HepG2 (cell line): ENCODE results near the gene ASTN2. TPM values are rescaled to one million over a fixed set of nuclear protein-coding genes. Genes with fewer than 3 reads are reported as not detected.

Source experiments
- CBX5 ChIP-seq: sonication (generic); formaldehyde crosslinking; IDR thresholded peaks from 2 replicates; pipeline ENCODE4 v1.4.0; 2020; ENCODE audit warnings: missing genetic modification reagents, borderline replicate concordance
- FOXJ3 ChIP-seq: sonication (generic); formaldehyde crosslinking; IDR thresholded peaks from 2 replicates; pipeline ENCODE4 v1.4.0; 2020; ENCODE audit warnings: missing genetic modification reagents, mild to moderate bottlenecking, borderline replicate concordance
- GTF3A ChIP-seq: sonication (generic); formaldehyde crosslinking; conservative IDR thresholded peaks from 2 replicates; pipeline ENCODE4 v1.4.0; 2020; ENCODE audit warnings: mild to moderate bottlenecking, missing genetic modification reagents
- NCOA2 ChIP-seq: sonication (generic); formaldehyde crosslinking; IDR thresholded peaks from 2 replicates; pipeline ENCODE4 v1.8.0; 2022; ENCODE audit warnings: inconsistent platforms
- NR2C2 ChIP-seq: sonication (generic); formaldehyde crosslinking; IDR thresholded peaks from 2 replicates; pipeline ENCODE4 v1.4.0; 2020; ENCODE audit warnings: missing genetic modification reagents, mild to moderate bottlenecking, moderate library complexity, borderline replicate concordance
- PAF1 ChIP-seq: IDR thresholded peaks from 2 replicates; pipeline ENCODE4 v1.6.1; 2016; ENCODE audit warnings: missing genetic modification reagents, missing compliant biosample characterization
- PITX1 ChIP-seq: sonication (generic); formaldehyde crosslinking; IDR thresholded peaks from 2 replicates; pipeline ENCODE4 v1.5.1; 2020; ENCODE audit warnings: mild to moderate bottlenecking, missing genetic modification reagents
- SP140L ChIP-seq: sonication (generic); formaldehyde crosslinking; IDR thresholded peaks from 2 replicates; pipeline ENCODE4 v1.4.0; 2020; ENCODE audit warnings: missing genetic modification reagents, borderline replicate concordance
- SPEN ChIP-seq: sonication (generic); formaldehyde crosslinking; IDR thresholded peaks from 2 replicates; pipeline ENCODE4 v1.5.1; 2020; ENCODE audit warnings: low read depth, mild to moderate bottlenecking, missing genetic modification reagents
- ZBTB2 ChIP-seq: sonication (generic); formaldehyde crosslinking; IDR thresholded peaks from 2 replicates; pipeline ENCODE4 v1.8.0; 2022; ENCODE audit warnings: low read depth, missing genetic modification reagents
- ZBTB7B ChIP-seq: sonication (generic); formaldehyde crosslinking; IDR thresholded peaks from 2 replicates; pipeline ENCODE4 v1.4.0; 2020; ENCODE audit warnings: missing genetic modification reagents
- ZC3H4 ChIP-seq: sonication (generic); formaldehyde crosslinking; IDR thresholded peaks from 2 replicates; pipeline ENCODE4 v1.4.0; 2020; ENCODE audit warnings: missing genetic modification reagents, borderline replicate concordance
- ZFX ChIP-seq: sonication (generic); formaldehyde crosslinking; IDR thresholded peaks from 2 replicates; pipeline ENCODE4 v1.4.0; 2020; ENCODE audit warnings: mild to moderate bottlenecking, low read depth, missing genetic modification reagents, moderate library complexity
- ZFY ChIP-seq: sonication (generic); formaldehyde crosslinking; IDR thresholded peaks from 2 replicates; pipeline ENCODE4 v1.4.0; 2020; ENCODE audit warnings: missing genetic modification reagents
- ZNF124 ChIP-seq: sonication (generic); formaldehyde crosslinking; IDR thresholded peaks from 2 replicates; pipeline ENCODE4 v1.4.0; 2020; ENCODE audit warnings: missing genetic modification reagents
- ZNF232 ChIP-seq: sonication (generic); formaldehyde crosslinking; IDR thresholded peaks from 2 replicates; pipeline ENCODE4 v1.4.0; 2020; ENCODE audit warnings: missing genetic modification reagents, borderline replicate concordance
- ZNF276 ChIP-seq: sonication (generic); formaldehyde crosslinking; IDR thresholded peaks from 2 replicates; pipeline ENCODE4 v1.4.0; 2020; ENCODE audit warnings: mild to moderate bottlenecking, low read depth, missing genetic modification reagents
- ZNF605 ChIP-seq: sonication (generic); formaldehyde crosslinking; IDR thresholded peaks from 2 replicates; pipeline ENCODE4 v1.8.0; 2022; ENCODE audit warnings: mild to moderate bottlenecking, missing genetic modification reagents
- ZNF770 ChIP-seq: sonication (generic); formaldehyde crosslinking; IDR thresholded peaks from 2 replicates; pipeline ENCODE4 v1.5.0; 2020; ENCODE audit warnings: mild to moderate bottlenecking, missing genetic modification reagents
- ZNF879 ChIP-seq: sonication (generic); formaldehyde crosslinking; IDR thresholded peaks from 2 replicates; pipeline ENCODE4 v1.8.1; 2023; ENCODE audit warnings: missing genetic modification reagents
- polyA plus RNA-seq, 8 experiments: library from polyadenylated mRNA; depleted of rRNA in 3 of 8; stranded (reverse) in 7 of 8; unstranded in 1 of 8; fragments of >200 nt; fragmentation: Illumina TruSeq in 4 of 8; extraction: Trizol in 4 of 8; gene quantifications; 2 replicates each; pipeline versions ENCODE4 v1.2.1 to v1.2.3, GENCODE V29; 2011 to 2016; ENCODE audit warnings: low read depth in 4 of 8, missing spikeins in 1 of 8, mixed read lengths in 1 of 8; ENCODE audit not compliant: insufficient read depth in 1 of 8
- total RNA-seq, 5 experiments: library from RNA; depleted of rRNA; stranded (reverse); fragments of >200 nt; fragmentation: Illumina TruSeq; extraction: Trizol; gene quantifications; 2 replicates each; pipeline ENCODE4 v1.2.3, GENCODE V29; 2016; ENCODE audit warnings: low read depth in 1 of 5
- TF ChIP-seq, protein P1 (sequence below): sonication (generic); formaldehyde crosslinking; IDR thresholded peaks from 2 replicates; pipeline ENCODE4 v1.5.0; 2020; ENCODE audit warnings: missing genetic modification reagents, mild to moderate bottlenecking, borderline replicate concordance
- TF ChIP-seq, protein P2 (sequence below): sonication (generic); formaldehyde crosslinking; IDR thresholded peaks from 2 replicates; pipeline ENCODE4 v1.9.0; 2021; ENCODE audit warnings: missing genetic modification reagents, borderline replicate concordance

The ASTN2 gene
- total and polyA plus RNA-seq, 2 of the 13 experiments (the other 11 are each of a cell fraction or from before 2014, with no cell fraction given) = 5.2 to 13.5 TPM

- TF ChIP-seq, protein P1, sequence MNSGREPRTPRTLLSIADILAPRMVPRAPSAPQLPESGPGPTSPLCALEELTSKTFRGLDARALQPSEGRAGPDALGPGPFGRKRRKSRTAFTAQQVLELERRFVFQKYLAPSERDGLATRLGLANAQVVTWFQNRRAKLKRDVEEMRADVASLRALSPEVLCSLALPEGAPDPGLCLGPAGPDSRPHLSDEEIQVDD (CRISPR knock-in tag) = no peak
- TF ChIP-seq PAF1 (CRISPR knock-in tag) (no peak), CBX5 (CRISPR knock-in tag) (no peak), ZNF879 (no peak), ZNF276 (CRISPR knock-in tag) (no peak), SPEN (no peak), ZNF232 (0 out of 2 replicates have a peak, but pooled peaks have one; percentile 30), SP140L (no peak), PITX1 (CRISPR knock-in tag) (peak; percentile 98), ZC3H4 (CRISPR knock-in tag) (no peak), NR2C2 (no peak), ZBTB2 (no peak), ZNF124 (CRISPR knock-in tag) (no peak), NCOA2 (CRISPR knock-in tag) (peak; percentile 34; the same call in 1 of the 2 replicates), ZBTB7B (CRISPR knock-in tag) (peak; percentile 22; the same call in 1 of the 2 replicates), ZNF605 (CRISPR knock-in tag) (peak; percentile 49; the same call in 1 of the 2 replicates), ZFX (CRISPR knock-in tag) (peak; percentile 55; the same call in 1 of the 2 replicates), ZNF770 (CRISPR knock-in tag) (no peak), ZFY (peak; percentile 46), FOXJ3 (CRISPR knock-in tag) (0 out of 2 replicates have a peak, but pooled peaks have one; percentile 27), GTF3A (no peak)
- TF ChIP-seq, protein P2, sequence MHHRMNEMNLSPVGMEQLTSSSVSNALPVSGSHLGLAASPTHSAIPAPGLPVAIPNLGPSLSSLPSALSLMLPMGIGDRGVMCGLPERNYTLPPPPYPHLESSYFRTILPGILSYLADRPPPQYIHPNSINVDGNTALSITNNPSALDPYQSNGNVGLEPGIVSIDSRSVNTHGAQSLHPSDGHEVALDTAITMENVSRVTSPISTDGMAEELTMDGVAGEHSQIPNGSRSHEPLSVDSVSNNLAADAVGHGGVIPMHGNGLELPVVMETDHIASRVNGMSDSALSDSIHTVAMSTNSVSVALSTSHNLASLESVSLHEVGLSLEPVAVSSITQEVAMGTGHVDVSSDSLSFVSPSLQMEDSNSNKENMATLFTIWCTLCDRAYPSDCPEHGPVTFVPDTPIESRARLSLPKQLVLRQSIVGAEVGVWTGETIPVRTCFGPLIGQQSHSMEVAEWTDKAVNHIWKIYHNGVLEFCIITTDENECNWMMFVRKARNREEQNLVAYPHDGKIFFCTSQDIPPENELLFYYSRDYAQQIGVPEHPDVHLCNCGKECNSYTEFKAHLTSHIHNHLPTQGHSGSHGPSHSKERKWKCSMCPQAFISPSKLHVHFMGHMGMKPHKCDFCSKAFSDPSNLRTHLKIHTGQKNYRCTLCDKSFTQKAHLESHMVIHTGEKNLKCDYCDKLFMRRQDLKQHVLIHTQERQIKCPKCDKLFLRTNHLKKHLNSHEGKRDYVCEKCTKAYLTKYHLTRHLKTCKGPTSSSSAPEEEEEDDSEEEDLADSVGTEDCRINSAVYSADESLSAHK (CRISPR knock-in tag) = no peak
Observed at GRCh38 chr9:116574027-116574679, 840.7 kb downstream of the ASTN2 start (continued).
